HEK293 (cell line): ENCODE data around the gene ROBO4.

Experiments
- ELK4 ChIP-seq: IDR thresholded peaks from 2 replicates; pipeline ENCODE4 v1.6.1; 2011; ENCODE audit warnings: mild to moderate bottlenecking, low read depth, low read length, borderline replicate concordance
- GLI2 ChIP-seq: fragments of 450-650 bp; formaldehyde crosslinking; IDR thresholded peaks from 2 replicates; pipeline ENCODE4; 2017; ENCODE audit warnings: missing biosample characterization, missing genetic modification characterization, low read depth, borderline replicate concordance
- HIC1 ChIP-seq: fragments of 450-650 bp; formaldehyde crosslinking; IDR thresholded peaks from 2 replicates; pipeline ENCODE4 v1.5.1; 2016; ENCODE audit warnings: missing biosample characterization, missing genetic modification characterization
- IKZF3 ChIP-seq: fragments of 450-650 bp; IDR thresholded peaks from 2 replicates; pipeline ENCODE4 v1.5.0; 2018; ENCODE audit warnings: missing biosample characterization, mild to moderate bottlenecking, missing genetic modification characterization, moderate library complexity
- ZBTB1 ChIP-seq: fragments of 450-650 bp; formaldehyde crosslinking; IDR thresholded peaks from 2 replicates; pipeline ENCODE4 v1.5.1; 2016; ENCODE audit warnings: missing biosample characterization, missing genetic modification characterization
- ZBTB11 ChIP-seq: fragments of 450-650 bp; formaldehyde crosslinking; conservative IDR thresholded peaks from 2 replicates; pipeline ENCODE4 v1.5.1; 2016; ENCODE audit warnings: low read depth, missing biosample characterization, missing genetic modification characterization
- ZBTB6 ChIP-seq: fragments of 450-650 bp; formaldehyde crosslinking; IDR thresholded peaks from 2 replicates; pipeline ENCODE4 v1.5.1; 2017; ENCODE audit warnings: missing biosample characterization, missing genetic modification characterization
- ZFHX2 ChIP-seq: fragments of 450-650 bp; formaldehyde crosslinking; conservative IDR thresholded peaks from 2 replicates; pipeline ENCODE4 v1.5.1; 2016; ENCODE audit warnings: missing biosample characterization, missing genetic modification characterization
- ZFP37 ChIP-seq: fragments of 450-650 bp; formaldehyde crosslinking; IDR thresholded peaks from 2 replicates; pipeline ENCODE4 v1.5.1; 2016; ENCODE audit warnings: missing biosample characterization, missing genetic modification characterization
- ZNF155 ChIP-seq: fragments of 450-650 bp; formaldehyde crosslinking; IDR thresholded peaks from 2 replicates; pipeline ENCODE4 v1.5.1; 2016; ENCODE audit warnings: missing biosample characterization, missing genetic modification characterization
- ZNF214 ChIP-seq: fragments of 450-650 bp; formaldehyde crosslinking; IDR thresholded peaks from 2 replicates; pipeline ENCODE4 v1.5.1; 2017; ENCODE audit warnings: missing biosample characterization, mild to moderate bottlenecking, missing genetic modification characterization, borderline replicate concordance
- ZNF26 ChIP-seq: fragments of 450-650 bp; formaldehyde crosslinking; IDR thresholded peaks from 2 replicates; pipeline ENCODE4 v1.5.1; 2016; ENCODE audit warnings: missing biosample characterization, missing genetic modification characterization
- ZNF302 ChIP-seq: fragments of 450-650 bp; formaldehyde crosslinking; IDR thresholded peaks from 2 replicates; pipeline ENCODE4 v1.5.1; 2016; ENCODE audit warnings: missing biosample characterization, missing genetic modification characterization, low read depth
- ZNF391 ChIP-seq: fragments of 450-650 bp; formaldehyde crosslinking; IDR thresholded peaks from 2 replicates; pipeline ENCODE4 v1.5.1; 2016; ENCODE audit warnings: low read depth, missing biosample characterization, missing genetic modification characterization, borderline replicate concordance
- ZNF404 ChIP-seq: fragments of 450-650 bp; formaldehyde crosslinking; IDR thresholded peaks from 2 replicates; pipeline ENCODE4 v1.5.1; 2017; ENCODE audit warnings: missing biosample characterization, missing genetic modification characterization
- ZNF513 ChIP-seq: fragments of 450-650 bp; IDR thresholded peaks from 2 replicates; pipeline ENCODE4 v1.5.1; 2018; ENCODE audit warnings: missing biosample characterization, missing genetic modification characterization
- ZNF548 ChIP-seq: fragments of 450-650 bp; formaldehyde crosslinking; IDR thresholded peaks from 2 replicates; pipeline ENCODE4 v1.5.1; 2016; ENCODE audit warnings: missing biosample characterization, missing genetic modification characterization
- ZNF571 ChIP-seq: fragments of 450-650 bp; formaldehyde crosslinking; IDR thresholded peaks from 2 replicates; pipeline ENCODE4 v1.5.0; 2017; ENCODE audit warnings: missing biosample characterization, missing genetic modification characterization
- ZNF621 ChIP-seq: fragments of 450-650 bp; formaldehyde crosslinking; IDR thresholded peaks from 2 replicates; pipeline ENCODE4 v1.5.1; 2017; ENCODE audit warnings: missing biosample characterization, missing genetic modification characterization
- ZNF664 ChIP-seq: fragments of 450-650 bp; formaldehyde crosslinking; IDR thresholded peaks from 2 replicates; pipeline ENCODE4 v1.5.1; 2016; ENCODE audit warnings: missing biosample characterization, missing genetic modification characterization
- ZNF791 ChIP-seq: fragments of 450-650 bp; formaldehyde crosslinking; IDR thresholded peaks from 2 replicates; pipeline ENCODE4 v1.5.1; 2016; ENCODE audit warnings: missing biosample characterization, missing genetic modification characterization
- ZNF837 ChIP-seq: fragments of 450-650 bp; formaldehyde crosslinking; IDR thresholded peaks from 2 replicates; pipeline ENCODE4 v1.5.1; 2016; ENCODE audit warnings: missing biosample characterization, missing genetic modification characterization
- ZSCAN16 ChIP-seq: fragments of 450-650 bp; formaldehyde crosslinking; IDR thresholded peaks from 2 replicates; pipeline ENCODE4 v1.5.1; 2016; ENCODE audit warnings: missing biosample characterization, missing genetic modification characterization
- ZSCAN18 ChIP-seq: fragments of 450-650 bp; formaldehyde crosslinking; IDR thresholded peaks from 2 replicates; pipeline ENCODE4 v1.5.1; 2016; ENCODE audit warnings: missing biosample characterization, missing genetic modification characterization

Gene ROBO4

GRCh38 chr11:124865902-124866851, 31.5 kb downstream of the ROBO4 start (continued):
- no peak for TF ChIP-seq ZBTB6 (tag by site-specific recombination)
- TF ChIP-seq ZNF155: no peak
- TF ChIP-seq ZNF391 (tag by site-specific recombination): 0 out of 2 replicates have a peak, but pooled peaks have one; percentile 17
- TF ChIP-seq ZNF837 (tag by site-specific recombination): no peak
- TF ChIP-seq ZNF664 (tag by site-specific recombination): no peak
- no peak for TF ChIP-seq ZNF214 (tag by site-specific recombination)
- no peak for TF ChIP-seq HIC1 (tag by site-specific recombination)
- TF ChIP-seq ZBTB1: no peak
- TF ChIP-seq GLI2 (tag by site-specific recombination): no peak
- no peak for TF ChIP-seq ZNF404 (tag by site-specific recombination)
- no peak for TF ChIP-seq ZFP37 (tag by site-specific recombination)
- no peak for TF ChIP-seq ZNF571
- no peak for TF ChIP-seq ZNF548 (tag by site-specific recombination)
- no peak for TF ChIP-seq ZSCAN16
- TF ChIP-seq ZFHX2 (tag by site-specific recombination): no peak
- TF ChIP-seq IKZF3 (tag by site-specific recombination): no peak
- no peak for TF ChIP-seq ZNF621 (tag by site-specific recombination)
- TF ChIP-seq ELK4: no peak
- TF ChIP-seq ZNF513 (tag by site-specific recombination): no peak
- no peak for TF ChIP-seq ZNF302
- no peak for TF ChIP-seq ZSCAN18
- no peak for TF ChIP-seq ZBTB11 (tag by site-specific recombination)
- TF ChIP-seq ZNF791: no peak
- no peak for TF ChIP-seq ZNF26 (tag by site-specific recombination)
